GM18520 (cell line): Measurements from ENCODE around the gene BARX2.
A peak's percentile ranks its signal among the peaks of the same experiment; 100 is the strongest.

ENCODE experiments used
- ATAC-seq: cut with Tn5 transposase; IDR thresholded peaks from one replicate; pipeline ENCODE4 v1.9.1; 2021; ENCODE audit not compliant: unreplicated experiment

Gene BARX2

DNA sequence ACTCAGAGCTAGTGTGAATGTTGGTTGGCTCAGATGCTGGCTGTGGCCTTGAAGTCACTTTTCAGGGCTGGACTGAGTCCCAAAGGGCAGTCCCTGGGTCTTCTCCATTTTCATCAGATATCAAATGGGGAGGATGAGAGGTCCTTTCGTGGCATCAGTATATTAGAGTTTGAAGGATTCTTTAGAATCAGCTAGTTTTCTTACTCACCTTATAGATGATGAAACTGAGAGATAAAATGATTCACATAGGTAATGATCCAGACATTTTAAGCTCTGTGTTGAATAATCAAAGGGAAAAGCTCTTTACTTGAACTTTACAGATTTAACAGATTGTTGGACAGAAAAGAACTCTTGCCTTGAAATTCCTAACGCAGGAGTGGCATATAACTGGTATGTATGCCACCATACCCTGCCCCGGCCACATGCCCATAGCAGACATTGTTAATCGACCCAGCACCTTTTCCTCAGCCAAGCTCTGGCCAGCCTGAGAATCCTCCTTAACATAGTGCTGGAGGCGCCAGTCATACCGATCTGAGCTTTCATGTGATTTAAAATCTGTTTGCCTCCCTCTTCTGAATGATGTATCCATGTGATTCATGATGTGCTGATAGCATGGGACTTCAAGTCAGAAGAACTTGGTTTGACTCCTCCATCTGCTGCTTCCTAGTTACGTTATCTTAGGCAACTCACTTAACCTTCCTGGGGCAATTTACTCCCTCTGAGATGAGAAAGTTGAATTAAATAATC is 60.0 kb downstream of the BARX2 start:
- ATAC-seq, result no peak

DNA sequence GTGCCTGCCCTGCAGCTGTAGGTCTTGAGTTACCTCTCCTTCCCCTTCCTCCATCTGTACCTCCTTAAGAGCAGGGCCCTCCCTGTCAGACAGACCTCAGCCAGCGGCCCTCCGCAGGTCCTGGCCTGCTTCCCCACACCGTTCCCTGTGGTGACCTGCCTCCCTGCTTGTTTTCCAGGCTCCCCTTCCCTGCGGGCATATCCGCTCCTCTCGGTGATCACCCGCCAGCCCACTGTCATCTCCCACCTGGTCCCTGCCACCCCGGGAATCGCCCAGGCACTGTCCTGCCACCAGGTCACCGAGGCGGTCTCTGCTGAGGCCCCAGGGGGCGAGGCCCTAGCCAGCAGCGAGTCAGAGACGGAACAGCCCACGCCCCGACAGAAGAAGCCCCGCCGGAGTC is 60.9 kb downstream of the BARX2 start:
- no peak for ATAC-seq

GRCh38 chr11:129440028-129440713 is 64.5 kb downstream of the BARX2 start:
- ATAC-seq, result peak; percentile 54

- ATAC-seq, result no peak
These were observed 66.5 kb downstream of the BARX2 start for GRCh38 chr11:129442171-129442570.

DNA sequence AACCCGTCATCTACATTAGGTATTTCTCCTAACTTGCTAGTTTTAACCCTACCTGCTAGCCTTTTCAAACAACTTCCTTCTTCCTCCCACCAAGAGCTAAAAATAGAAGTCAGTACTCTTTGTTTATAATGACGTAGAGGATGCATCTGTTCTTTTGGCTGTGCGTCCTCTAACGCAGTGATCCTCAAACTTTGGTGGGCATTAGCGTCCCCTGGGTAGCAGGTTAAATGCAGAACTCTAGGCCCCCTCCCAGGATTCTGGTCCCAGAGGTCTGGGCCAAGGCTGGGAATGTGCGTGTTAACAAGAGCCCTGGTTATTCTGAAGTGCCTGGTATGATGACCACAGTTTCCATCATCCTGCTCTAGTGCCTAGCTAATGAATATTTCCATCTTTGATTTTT is 67.6 kb downstream of the BARX2 start:
- ATAC-seq, result no peak

DNA sequence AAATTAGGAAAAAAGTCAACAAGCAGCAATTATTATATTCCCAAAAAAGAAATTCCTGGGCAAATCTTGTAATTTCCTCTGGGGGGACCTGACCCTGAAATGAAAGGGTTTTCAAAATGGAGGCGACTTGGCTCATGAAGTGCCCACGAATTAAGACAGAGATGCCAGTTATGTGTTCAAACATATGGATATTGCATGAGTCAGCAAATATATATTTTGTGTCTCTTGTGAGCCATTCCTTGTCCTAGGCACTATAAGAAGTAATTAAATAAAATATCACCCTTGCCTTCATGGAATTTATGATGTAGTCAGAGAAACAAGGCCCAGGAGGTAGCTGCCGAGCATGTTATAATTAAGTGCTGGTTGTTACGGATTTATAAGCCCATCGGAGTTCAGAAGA is 68.6 kb downstream of the BARX2 start:
- no peak for ATAC-seq

- ATAC-seq, result no peak
These were observed 69.6 kb downstream of the BARX2 start for GRCh38 chr11:129445226-129445625.

- ATAC-seq, result no peak
These were observed 70.9 kb downstream of the BARX2 start for GRCh38 chr11:129446572-129446971.

DNA sequence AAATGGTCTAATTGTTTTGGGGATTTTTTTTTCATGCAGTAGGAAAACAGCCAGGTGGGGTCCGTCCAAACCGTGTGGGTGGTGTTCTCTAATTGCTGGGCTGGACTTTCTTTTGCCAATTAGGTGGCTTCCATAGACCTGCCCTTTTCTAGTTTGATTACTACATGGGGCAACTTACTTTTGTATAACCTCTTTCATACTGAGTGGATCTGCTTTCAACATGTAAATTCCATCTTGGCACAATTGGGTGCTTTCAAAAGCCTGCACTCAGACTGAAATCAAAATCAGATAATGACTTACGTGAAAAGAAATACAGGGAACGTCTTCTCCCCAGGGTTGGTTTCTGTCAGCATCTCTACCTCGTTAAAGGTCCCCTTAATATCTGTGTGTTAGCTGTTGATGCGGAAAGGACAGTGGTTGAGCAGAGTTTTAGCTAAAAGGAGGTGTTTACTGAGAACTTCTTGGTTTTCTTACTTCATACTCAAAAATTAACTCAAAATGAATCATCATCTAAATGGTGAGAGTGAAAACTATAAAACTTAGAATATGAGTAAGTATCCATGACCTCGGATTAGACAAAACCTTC is 72.1 kb downstream of the BARX2 start:
- no peak for ATAC-seq

DNA sequence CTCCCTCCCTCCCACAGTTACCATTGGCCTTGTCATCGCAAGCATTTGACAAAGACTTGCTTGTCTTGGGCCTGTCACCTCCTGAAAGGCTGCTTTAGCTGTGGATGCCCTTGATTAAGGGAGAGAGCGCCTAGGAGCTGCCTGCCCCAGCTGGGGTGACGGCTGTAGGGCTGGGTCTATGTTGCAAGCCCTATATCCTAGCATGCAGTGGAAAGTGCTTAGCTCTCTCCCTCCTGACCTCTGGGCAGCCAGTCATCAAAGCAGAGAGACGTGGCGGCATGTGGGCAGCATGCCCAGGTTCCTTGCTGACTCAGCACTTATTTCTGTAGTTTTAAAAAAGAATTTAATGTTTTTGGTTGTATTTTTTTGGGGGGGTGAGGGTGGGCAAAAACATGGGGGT is 75.9 kb downstream of the BARX2 start:
- no peak for ATAC-seq

DNA sequence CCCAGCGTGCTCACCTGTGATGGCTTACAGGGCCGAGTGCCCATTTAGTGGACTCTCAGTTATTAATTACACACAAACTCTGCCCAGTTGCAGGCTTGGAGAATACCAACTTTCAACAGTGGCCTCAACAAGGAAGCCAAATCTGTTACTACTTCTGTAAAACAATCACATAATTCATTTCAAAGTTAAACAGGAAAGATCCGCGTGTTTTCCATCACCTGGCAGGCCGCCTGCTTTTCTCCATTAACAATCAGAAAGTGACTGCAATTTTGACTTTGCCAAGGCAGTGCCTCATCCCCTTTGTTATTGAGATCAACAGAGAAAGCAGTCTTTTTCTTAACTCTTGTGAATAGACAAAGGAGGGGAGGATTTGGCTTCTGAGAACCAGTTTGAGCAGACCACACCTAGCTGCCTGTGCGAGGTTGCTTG is 77.7 kb downstream of the BARX2 start:
- ATAC-seq, result no peak

- no peak for ATAC-seq
These were observed 79.5 kb downstream of the BARX2 start for GRCh38 chr11:129455101-129455500.

DNA sequence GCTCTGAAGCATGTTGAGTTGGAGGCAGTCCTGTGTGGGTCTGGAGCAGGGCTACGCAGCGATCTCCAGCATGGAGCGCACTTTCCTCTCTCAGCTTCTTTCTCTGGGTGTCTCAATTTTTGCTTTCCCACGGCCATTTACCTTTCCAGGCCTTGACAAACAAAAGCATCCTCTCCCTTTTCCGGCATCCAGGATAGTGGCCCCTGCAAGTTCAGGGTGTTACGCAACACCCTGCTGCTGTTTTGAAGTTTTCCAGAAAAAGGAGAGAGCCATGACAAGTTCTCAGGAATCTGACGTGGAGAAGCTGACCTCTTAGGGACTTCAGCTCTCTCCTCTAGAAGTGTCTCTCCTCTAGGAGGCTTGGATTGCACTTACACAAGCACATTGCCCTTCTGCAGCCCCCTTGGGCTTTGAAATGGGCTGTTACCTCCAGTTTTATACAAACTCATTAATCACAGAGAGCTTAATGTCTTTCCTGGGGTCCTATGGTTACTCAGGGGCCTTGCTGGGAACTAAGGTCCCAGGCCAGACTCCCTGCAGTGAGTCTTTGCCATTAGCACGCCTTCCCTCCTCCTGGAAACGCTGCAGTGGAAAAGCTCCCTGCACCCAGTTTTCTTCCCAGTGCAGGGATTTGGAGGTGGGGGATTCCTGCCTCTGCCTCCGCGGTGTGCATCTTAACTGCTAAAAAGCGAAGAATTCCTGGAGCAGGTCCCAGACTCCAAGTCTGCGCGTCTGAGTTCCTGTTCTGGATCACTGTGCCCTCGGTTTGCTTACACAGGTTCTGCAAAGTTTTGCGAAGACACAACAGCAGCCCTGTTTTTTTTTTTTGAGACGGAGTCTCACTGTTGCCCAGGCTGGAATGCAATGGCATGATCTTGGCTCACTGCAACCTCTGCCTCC is 80.4 kb downstream of the BARX2 start:
- no peak for ATAC-seq

DNA sequence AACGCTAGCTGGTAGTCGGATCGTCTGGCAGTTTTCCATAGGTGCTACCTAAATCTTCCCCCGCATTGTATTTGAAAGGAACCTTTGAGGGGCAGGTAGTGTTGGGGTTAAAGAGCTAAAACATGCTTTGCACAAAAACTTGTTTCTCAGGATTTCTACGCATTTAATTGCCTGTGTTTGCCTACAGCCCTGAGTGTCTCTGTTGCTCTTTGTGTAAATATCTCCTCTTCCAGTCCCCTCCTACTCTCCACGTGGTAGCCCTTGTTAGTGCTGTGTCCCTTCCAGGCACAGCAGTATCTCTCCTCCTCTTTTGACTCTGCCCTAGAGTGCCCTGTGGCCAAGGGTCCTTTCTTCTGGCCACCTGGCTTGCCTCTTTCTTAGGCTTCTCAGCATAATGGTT is 81.7 kb downstream of the BARX2 start:
- ATAC-seq, result no peak

DNA sequence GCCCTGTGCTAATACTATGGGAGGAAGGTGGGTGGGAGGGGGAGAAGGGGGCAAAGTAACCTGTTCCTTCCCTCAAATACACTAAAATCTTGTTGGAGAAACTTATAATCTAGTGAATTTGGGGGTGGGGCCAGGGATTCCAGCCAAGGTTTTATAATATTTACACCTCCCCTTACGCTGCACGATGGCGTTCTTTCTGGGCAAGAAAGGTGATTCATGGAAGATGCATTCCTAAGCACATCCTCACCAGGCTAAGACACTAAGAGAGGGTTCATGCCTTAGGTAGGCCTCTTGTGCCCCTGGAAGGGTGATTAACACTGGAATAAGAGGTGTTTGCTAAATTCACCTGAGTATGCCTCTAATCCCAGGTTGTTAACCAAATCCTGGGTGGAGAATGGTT is 82.6 kb downstream of the BARX2 start:
- ATAC-seq, result no peak

DNA sequence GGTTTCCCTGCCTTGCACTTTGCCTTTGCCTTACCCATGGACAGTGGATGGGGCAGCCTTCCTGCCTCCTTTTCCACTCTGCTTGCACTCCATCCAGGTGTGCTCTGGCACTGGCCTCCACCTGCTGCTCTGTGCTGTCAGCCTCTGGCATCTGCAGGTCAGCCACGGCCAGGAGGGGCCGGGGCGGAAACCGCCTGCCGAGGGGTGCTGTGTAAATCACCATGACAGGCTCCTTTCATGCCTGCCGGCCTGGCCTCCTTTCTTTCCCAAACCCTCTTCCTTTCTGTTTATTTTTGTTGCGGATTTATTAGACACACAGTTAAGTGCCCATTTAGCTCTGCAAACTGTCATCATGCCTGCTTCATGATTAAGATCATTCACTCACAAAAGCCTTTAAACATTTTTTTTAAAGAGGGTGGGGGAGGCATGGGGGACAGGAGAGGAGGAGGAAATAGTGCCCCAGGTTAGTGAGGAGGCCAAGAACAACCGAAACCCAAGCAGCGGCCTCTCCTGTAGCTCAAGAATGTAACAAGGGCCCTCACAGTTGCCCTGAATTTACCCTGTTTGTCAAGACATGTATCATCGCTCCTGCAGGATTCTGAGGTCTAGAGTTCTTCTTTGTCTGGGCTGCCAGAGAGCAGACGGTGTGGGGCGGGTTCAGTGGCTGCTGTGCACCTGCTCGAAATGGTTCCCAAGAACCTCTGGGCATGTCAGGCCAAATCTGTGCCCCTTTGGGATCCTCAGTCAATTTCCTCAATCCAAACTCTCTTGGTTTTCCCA is 83.3 kb downstream of the BARX2 start:
- no peak for ATAC-seq

- ATAC-seq, result no peak
These were observed 85.1 kb downstream of the BARX2 start for GRCh38 chr11:129460714-129461113.

DNA sequence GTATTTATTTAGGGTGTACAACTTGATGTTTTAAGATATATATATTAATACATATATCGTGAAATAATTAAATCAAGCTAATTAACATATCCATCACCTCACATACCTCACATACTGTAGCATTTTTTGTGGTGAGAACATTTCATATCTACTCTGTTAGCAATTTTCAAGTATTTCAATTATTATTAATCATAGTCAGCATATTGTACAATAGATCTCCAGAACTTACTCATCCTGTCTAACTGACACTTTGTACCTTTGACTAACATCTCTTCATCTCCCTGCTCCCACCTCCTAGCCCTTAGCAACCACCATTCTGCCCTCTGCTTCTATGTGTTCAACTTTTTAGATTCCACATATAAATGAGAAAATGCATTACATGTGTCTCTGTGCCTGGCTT is 108.4 kb downstream of the BARX2 start:
- no peak for ATAC-seq

GRCh38 chr11:129489249-129489648 is 113.6 kb downstream of the BARX2 start:
- no peak for ATAC-seq

DNA sequence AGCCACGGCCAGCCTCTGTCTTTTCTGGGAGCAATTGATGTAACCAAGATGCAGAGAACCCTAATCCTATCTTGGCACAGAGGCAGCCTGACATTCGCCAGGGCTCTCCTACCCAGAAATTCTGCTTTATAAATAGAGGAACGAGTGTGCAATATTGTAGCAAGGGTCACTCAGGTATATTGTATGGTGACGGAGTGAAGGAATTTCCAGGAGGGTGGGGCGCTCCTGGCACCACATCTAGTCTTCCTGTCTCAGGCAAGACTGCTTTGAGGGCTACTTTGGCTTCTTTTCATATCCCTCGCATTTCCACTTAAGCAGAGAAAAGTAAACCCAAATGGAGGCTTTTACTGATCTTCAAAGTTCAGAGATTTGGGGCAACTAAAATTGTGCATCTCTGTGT is 114.4 kb downstream of the BARX2 start:
- ATAC-seq, result no peak

DNA sequence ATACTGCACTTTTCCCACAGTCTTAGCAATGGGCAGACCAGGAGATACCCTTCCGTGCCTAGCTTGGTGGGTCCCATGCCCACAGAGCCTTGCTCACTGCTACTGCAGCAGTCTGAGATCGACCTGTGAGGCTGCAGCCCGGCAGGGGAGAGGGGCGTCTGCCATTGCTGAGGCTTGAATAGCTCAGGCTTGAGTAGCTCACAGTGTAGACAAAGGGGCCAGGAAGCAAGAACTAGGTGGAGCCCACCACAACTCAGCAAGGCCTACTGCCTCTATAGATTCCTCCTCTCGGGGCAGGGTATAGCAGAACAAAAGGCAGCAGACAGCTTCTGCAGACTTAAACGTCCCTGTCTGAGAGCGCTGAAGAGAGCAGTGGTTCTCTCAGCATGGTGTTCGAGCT is 118.1 kb downstream of the BARX2 start:
- no peak for ATAC-seq
